Activated CD4-positive, alpha-beta T cell treated with anti-CD3 and anti-CD28 coated beads, Interleukin-2, amount 50 U/mL, for 24 hours (primary cell): Measurements from ENCODE around the gene ATP6AP1.

ENCODE experiments used
- DNase-seq, 2 donors: peaks; one replicate each; pipeline ENCODE4 v3.0.0-alpha.2; 2020; ENCODE audit warnings: low read depth in 1 of 2, low spot score in 1 of 2

Gene ATP6AP1

GRCh38 chrX:154470914-154471568 lies 42.6 kb downstream of the ATP6AP1 start:
- no peak for DNase-seq

GRCh38 chrX:154471839-154472684 lies 43.6 kb downstream of the ATP6AP1 start:
- DNase-seq: no peak

- DNase-seq: no peak
Measured at GRCh38 chrX:154472685-154473632, 44.5 kb downstream of the ATP6AP1 start.

- no peak for DNase-seq
Measured at GRCh38 chrX:154473683-154474082, 45.2 kb downstream of the ATP6AP1 start.

- DNase-seq: no peak
Measured at GRCh38 chrX:154476821-154477220, 48.3 kb downstream of the ATP6AP1 start.

GRCh38 chrX:154477891-154478477 lies 49.5 kb downstream of the ATP6AP1 start:
- no peak for DNase-seq

GRCh38 chrX:154478728-154479622 lies 50.5 kb downstream of the ATP6AP1 start, which contains the start of gene LAGE3:
Gene LAGE3 (minus strand): TSS chrX:154479281. CDS start chrX:154478915, 366 bp downstream.
- DNase-seq: peak; percentile 87 to 88

- DNase-seq: no peak
Measured at GRCh38 chrX:154481195-154481594, 52.7 kb downstream of the ATP6AP1 start.

GRCh38 chrX:154481911-154482601 lies 53.6 kb downstream of the ATP6AP1 start:
- DNase-seq: no peak

GRCh38 chrX:154482786-154483185 lies 54.3 kb downstream of the ATP6AP1 start:
- no peak for DNase-seq

GRCh38 chrX:154483325-154483724 lies 54.8 kb downstream of the ATP6AP1 start:
- no peak for DNase-seq

- no peak for DNase-seq
Measured at GRCh38 chrX:154484255-154485149, 56.0 kb downstream of the ATP6AP1 start.

- no peak for DNase-seq
Measured at GRCh38 chrX:154485150-154486051, 56.9 kb downstream of the ATP6AP1 start.

GRCh38 chrX:154486052-154486395 lies 57.5 kb downstream of the ATP6AP1 start:
- no peak for DNase-seq
